HFFc6 (cell line): ENCODE measurements around the gene GNPAT. TPM values are rescaled to one million over a fixed set of nuclear protein-coding genes. Genes with fewer than 3 reads are reported as not detected.

Source experiments
- DNase-seq: peaks from one replicate; pipeline ENCODE4 v3.0.0-alpha.2; 2018
- H3K27ac Mint-ChIP-seq: 2 replicates; pipeline ENCODE4 v1.8.0; 2020; ENCODE audit warnings: mild to moderate bottlenecking, mixed read lengths
- H3K27me3 Mint-ChIP-seq: 2 replicates; pipeline ENCODE4 v1.8.0; 2021; ENCODE audit warnings: mild to moderate bottlenecking, moderate library complexity, mixed read lengths; ENCODE audit not compliant: insufficient read depth
- H3K36me3 Mint-ChIP-seq: 2 replicates; pipeline ENCODE4 v1.8.0; 2021; ENCODE audit warnings: low read depth, mixed read lengths
- H3K4me1 Mint-ChIP-seq: 2 replicates; pipeline ENCODE4 v1.8.0; 2020; ENCODE audit warnings: low read depth, mixed read lengths
- H3K4me3 Mint-ChIP-seq: 2 replicates; pipeline ENCODE4 v1.8.0; 2020; ENCODE audit warnings: mild to moderate bottlenecking, moderate library complexity, mixed read lengths
- H3K9me3 Mint-ChIP-seq: 2 replicates; pipeline ENCODE4 v1.8.0; 2020; ENCODE audit warnings: mild to moderate bottlenecking, mixed read lengths
- CTCF ChIP-seq: fragments of 200-600 bp; sonication (generic); IDR thresholded peaks from 2 replicates; pipeline ENCODE4 v1.5.0; 2021; ENCODE audit warnings: antibody characterized with exemption, mild to moderate bottlenecking
- total RNA-seq, 6 experiments: library from RNA; stranded (reverse); fragmentation: NEBNext Ultra II Directional; extraction: Animal tissue kit (Norgen Biotek cat#: 25700); gene quantifications; 2 replicates in 1 of 6; 3 replicates in 5 of 6; pipeline ENCODE4 v1.2.3, GENCODE V29; 2021

Gene GNPAT
- total RNA-seq, 6 experiments from 2014 or later: 32.5 to 37.2 (median 34.8) TPM

GRCh38 chr1:231233735-231234417 lies 7.1 kb upstream of the GNPAT start:
- Mint-ChIP-seq H3K4me1 (no peaks in the 10 kb centered on the region), H3K36me3 (peaks cover 19% of the 10 kb centered on the region), H3K4me3 (no peak overlapping the region), H3K9me3 (no peaks in the 10 kb centered on the region), H3K27me3 (no peaks in the 10 kb centered on the region), H3K27ac (no peak overlapping the region)
- no peak for TF ChIP-seq CTCF
- DNase-seq: no peak

DNA sequence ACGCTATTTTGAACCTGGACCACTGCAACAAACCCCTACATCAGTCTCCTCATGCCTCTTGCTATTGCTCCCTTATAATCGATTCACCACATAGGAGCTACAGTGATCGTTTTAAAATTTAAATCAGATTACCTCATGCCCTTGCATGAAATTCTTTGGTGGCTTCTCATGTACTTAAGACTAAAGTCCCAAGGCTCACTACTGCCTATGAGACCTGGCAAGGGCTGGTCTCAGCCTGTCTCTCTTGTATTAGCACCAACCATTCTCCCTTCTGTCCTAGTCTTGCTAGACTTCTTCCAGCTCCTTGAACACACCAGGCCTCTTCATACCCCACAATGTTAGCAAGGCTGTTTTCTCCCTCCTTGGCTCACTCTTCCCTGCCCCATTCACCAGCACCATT lies 6.5 kb upstream of the GNPAT start:
- no peaks in the 10 kb centered on the region for H3K27me3 Mint-ChIP-seq
- no peaks in the 10 kb centered on the region for H3K9me3 Mint-ChIP-seq
- H3K4me1 Mint-ChIP-seq: peaks cover 3% of the 10 kb centered on the region
- H3K36me3 Mint-ChIP-seq: peaks cover 20% of the 10 kb centered on the region
- H3K4me3 Mint-ChIP-seq: no peak overlapping the region
- H3K27ac Mint-ChIP-seq: no peak overlapping the region
- DNase-seq: no peak
- TF ChIP-seq CTCF: no peak

DNA sequence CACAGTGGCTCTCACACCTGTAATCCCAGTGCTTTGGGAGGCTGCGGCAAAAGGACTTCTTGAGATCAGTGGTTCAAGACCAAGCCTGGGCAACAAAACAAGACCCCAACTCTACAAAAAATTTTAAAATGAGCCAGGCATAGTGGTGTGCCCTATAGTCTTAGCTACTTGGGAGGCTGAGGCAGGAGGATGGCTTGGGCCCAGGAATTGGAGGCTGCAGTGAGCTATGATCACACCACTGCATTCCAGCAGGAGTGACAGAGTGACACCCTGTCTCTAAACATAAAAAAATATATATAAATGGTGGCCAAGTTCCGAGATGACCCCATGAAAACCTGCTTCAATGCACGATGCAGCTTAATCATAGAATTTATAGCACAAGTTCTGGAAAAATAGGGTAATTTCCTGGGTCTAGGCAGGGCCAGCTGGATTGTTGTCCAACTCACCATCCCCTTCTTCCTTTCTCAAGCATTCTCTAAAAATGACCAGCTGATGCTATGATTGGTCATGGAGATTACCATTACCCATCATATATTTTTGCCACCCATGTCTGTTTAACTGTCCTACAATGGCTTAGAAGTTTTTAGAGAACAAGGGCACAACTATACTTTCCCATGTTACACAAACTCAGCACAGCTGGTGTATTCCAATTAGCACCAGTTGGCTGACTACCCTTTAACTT lies 5.3 kb upstream of the GNPAT start:
- H3K36me3 Mint-ChIP-seq: peaks cover 20% of the 10 kb centered on the region
- H3K4me3 Mint-ChIP-seq: no peak overlapping the region
- H3K9me3 Mint-ChIP-seq: no peaks in the 10 kb centered on the region
- no peak overlapping the region for H3K27ac Mint-ChIP-seq
- no peak for TF ChIP-seq CTCF
- H3K27me3 Mint-ChIP-seq: no peaks in the 10 kb centered on the region
- peaks cover 13% of the 10 kb centered on the region for H3K4me1 Mint-ChIP-seq
- DNase-seq: no peak

GRCh38 chr1:231236208-231236591 lies 4.8 kb upstream of the GNPAT start:
- H3K4me3 Mint-ChIP-seq: no peak overlapping the region
- no peak for DNase-seq
- no peaks in the 10 kb centered on the region for H3K9me3 Mint-ChIP-seq
- H3K27me3 Mint-ChIP-seq: peaks cover 1% of the 10 kb centered on the region; the same call in 1 of the 2 replicates
- peaks cover 13% of the 10 kb centered on the region for H3K4me1 Mint-ChIP-seq
- no peak for TF ChIP-seq CTCF
- H3K36me3 Mint-ChIP-seq: peaks cover 20% of the 10 kb centered on the region
- no peak overlapping the region for H3K27ac Mint-ChIP-seq

- no peak overlapping the region for H3K4me3 Mint-ChIP-seq
- H3K9me3 Mint-ChIP-seq: no peaks in the 10 kb centered on the region
- peaks cover 20% of the 10 kb centered on the region for H3K36me3 Mint-ChIP-seq
Measured at GRCh38 chr1:231236938-231237337, 4.1 kb upstream of the GNPAT start.

More at GRCh38 chr1:231236938-231237337, 4.1 kb upstream of the GNPAT start:
- H3K27ac Mint-ChIP-seq: no peak overlapping the region
- peaks cover 1% of the 10 kb centered on the region; the same call in 1 of the 2 replicates for H3K27me3 Mint-ChIP-seq
- peaks cover 16% of the 10 kb centered on the region for H3K4me1 Mint-ChIP-seq
- DNase-seq: no peak
- no peak for TF ChIP-seq CTCF
